Gastrocnemius medialis (tissue), 4 donors: ENCODE results near the gene MAP2K6. TPM values are rescaled to one million over a fixed set of nuclear protein-coding genes. Genes with fewer than 3 reads are reported as not detected.
A peak's percentile ranks its signal among the peaks of the same experiment; 100 is the strongest.

Experiments
- ATAC-seq, 2 donors: fragments of 150-250 bp; one replicate each; pipeline ENCODE4 v1.9.1; 2016
- DNase-seq, 2 donors: peaks; one replicate each; pipeline ENCODE4 v3.0.0-alpha.2; 2019
- H3K27ac ChIP-seq, 4 donors: fragments of 200-600 bp; sonication (generic); 1 replicate in 1 of 4; 2 replicates in 3 of 4; pipeline ENCODE4 v1.5.1; 2016 to 2018; ENCODE audit warnings: mild to moderate bottlenecking in 2 of 4, moderate library complexity in 1 of 4
- H3K27me3 ChIP-seq, 3 donors: fragments of 200-600 bp; sonication (generic) in 2 of 3; 1 replicate in 1 of 3; 2 replicates in 2 of 3; pipeline versions ENCODE4 v1.5.1 to v1.6.0; 2016 to 2019; ENCODE audit warnings: mild to moderate bottlenecking in 1 of 3, moderate library complexity in 1 of 3
- H3K36me3 ChIP-seq, 2 donors: fragments of 200-600 bp; sonication (generic) in 1 of 2; one replicate each; pipeline ENCODE4 v1.5.1; 2017 to 2018
- H3K4me1 ChIP-seq, 2 donors: fragments of 200-600 bp; sonication (generic) in 1 of 2; one replicate each; pipeline ENCODE4 v1.5.1; 2016 to 2017; ENCODE audit warnings: mild to moderate bottlenecking in 2 of 2
- H3K4me3 ChIP-seq, 4 donors: fragments of 200-600 bp; sonication (generic) in 3 of 4; 1 replicate in 1 of 4; 2 replicates in 3 of 4; pipeline ENCODE4 v1.5.1; 2016 to 2019; ENCODE audit warnings: mild to moderate bottlenecking in 2 of 4
- H3K9me3 ChIP-seq, 3 donors: fragments of 200-600 bp; sonication (generic) in 2 of 3; 1 replicate in 1 of 3; 2 replicates in 2 of 3; pipeline ENCODE4 v1.5.1; 2016 to 2019
- CTCF ChIP-seq, 5 experiments: fragments of 450-650 bp in 3 of 5; fragments of 200-600 bp in 2 of 5; sonication (generic) in 2 of 5; IDR thresholded peaks in 4 of 5; conservative IDR thresholded peaks in 1 of 5; 1 replicate in 4 of 5; 2 replicates in 1 of 5; pipeline ENCODE4 v1.5.1; 2016 to 2019; ENCODE audit warnings: antibody characterized with exemption in 5 of 5, mild to moderate bottlenecking in 3 of 5, moderate library complexity in 3 of 5
- POLR2A ChIP-seq, 2 donors: fragments of 450-650 bp; IDR thresholded peaks; one replicate each; pipeline ENCODE4 v1.6.1; 2017; ENCODE audit warnings: antibody characterized with exemption in 2 of 2, mild to moderate bottlenecking in 2 of 2, moderate library complexity in 2 of 2
- in situ Hi-C, 4 donors: fragments of 200-750 bp; cut with MboI; loops; one replicate each; pipeline versions ENCODE4 v1.15.0 to v1.8.0; 2017; ENCODE audit warnings: low sequenced_read_pairs in 4 of 4
- intact Hi-C: fragments of 100-400 bp; cut with DNase I; formaldehyde crosslinking; loops from one replicate; pipeline ENCODE4 v1.15.1; 2023; ENCODE audit warnings: low total_unique reads
- total RNA-seq, 4 donors: library from RNA; depleted of rRNA; stranded (reverse); fragments of >200 nt; gene quantifications; one replicate each; pipeline versions ENCODE4 v1.1.0 to v1.2.3, GENCODE V29; 2016

MAP2K6 gene
- total RNA-seq, 4 donors from 2014 or later: 35.1 to 351 (median 223) TPM

- TF ChIP-seq CTCF (IDR thresholded peaks at IDR 0.05 in 4 of 5, conservative IDR thresholded peaks at IDR 0.05 in 1 of 5) (no peak), POLR2A (IDR thresholded peaks at IDR 0.05) (no peak)
- H3K27ac ChIP-seq: peak overlapping the region in 3 of 4 donors; percentile 55 to 70 (median 70)
- no peaks in the 10 kb centered on the region for H3K9me3 ChIP-seq
- H3K36me3 ChIP-seq: no peaks in the 10 kb centered on the region
- ATAC-seq: no peak
- no peak overlapping the region for H3K4me3 ChIP-seq
- intact Hi-C loops: no loop called here
- in situ Hi-C loops: no loop called here
- no peaks in the 10 kb centered on the region for H3K27me3 ChIP-seq
- no peak for DNase-seq
- H3K4me1 ChIP-seq: peaks cover 25 to 27% of the 10 kb centered on the region in 2 donors
Measured at GRCh38 chr17:69433093-69433492, 18.6 kb downstream of the MAP2K6 start.

DNA sequence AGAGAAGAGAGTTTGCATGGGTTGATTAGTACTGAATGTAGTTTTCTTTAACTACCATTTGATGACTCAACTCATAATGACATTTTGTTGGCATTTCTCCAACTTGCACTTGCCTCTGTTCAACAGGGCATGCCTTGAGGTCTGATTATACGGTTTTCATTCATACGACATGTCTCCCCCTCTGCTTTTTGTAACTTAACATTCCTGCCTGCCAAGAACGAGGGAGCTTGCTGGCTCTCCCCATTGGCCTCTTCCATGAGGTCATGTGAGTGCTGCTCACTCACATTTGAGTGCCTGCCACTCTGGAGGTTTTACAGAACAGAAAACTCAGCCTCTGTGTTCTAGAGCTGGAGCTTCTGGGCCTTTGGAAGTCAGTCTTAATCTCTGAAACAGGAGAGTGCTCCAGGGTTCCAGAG, 19.7 kb downstream of the MAP2K6 start:
- DNase-seq (peak in 1 of 2 donors; percentile 37), ATAC-seq (peak; percentile 69 to 72)
- in situ Hi-C loops (no loop called here), intact Hi-C loops (no loop called here)
- TF ChIP-seq POLR2A (IDR thresholded peaks at IDR 0.05) (no peak), CTCF (IDR thresholded peaks at IDR 0.05 in 4 of 5, conservative IDR thresholded peaks at IDR 0.05 in 1 of 5) (no peak)
- H3K27me3 ChIP-seq: no peaks in the 10 kb centered on the region
- no peaks in the 10 kb centered on the region for H3K36me3 ChIP-seq
- H3K4me3 ChIP-seq: no peak overlapping the region
- H3K9me3 ChIP-seq: no peaks in the 10 kb centered on the region
- peaks cover 30 to 33% of the 10 kb centered on the region in 2 donors for H3K4me1 ChIP-seq
- H3K27ac ChIP-seq: peak overlapping the region; percentile 48 to 70 (median 62)

- Histone ChIP-seq H3K27ac (peak overlapping the region in 2 of 4 donors; percentile 2 to 33), H3K4me1 (peaks cover 26 to 33% of the 10 kb centered on the region in 2 donors), H3K36me3 (no peaks in the 10 kb centered on the region), H3K27me3 (no peaks in the 10 kb centered on the region), H3K9me3 (no peaks in the 10 kb centered on the region), H3K4me3 (no peak overlapping the region)
- TF ChIP-seq POLR2A (IDR thresholded peaks at IDR 0.05) (no peak), CTCF (IDR thresholded peaks at IDR 0.05 in 4 of 5, conservative IDR thresholded peaks at IDR 0.05 in 1 of 5) (no peak)
- DNase-seq (no peak), ATAC-seq (no peak)
- intact Hi-C loops: no loop called here
- in situ Hi-C loops: no loop called here
Measured at GRCh38 chr17:69435971-69436696, 21.6 kb downstream of the MAP2K6 start.

DNA sequence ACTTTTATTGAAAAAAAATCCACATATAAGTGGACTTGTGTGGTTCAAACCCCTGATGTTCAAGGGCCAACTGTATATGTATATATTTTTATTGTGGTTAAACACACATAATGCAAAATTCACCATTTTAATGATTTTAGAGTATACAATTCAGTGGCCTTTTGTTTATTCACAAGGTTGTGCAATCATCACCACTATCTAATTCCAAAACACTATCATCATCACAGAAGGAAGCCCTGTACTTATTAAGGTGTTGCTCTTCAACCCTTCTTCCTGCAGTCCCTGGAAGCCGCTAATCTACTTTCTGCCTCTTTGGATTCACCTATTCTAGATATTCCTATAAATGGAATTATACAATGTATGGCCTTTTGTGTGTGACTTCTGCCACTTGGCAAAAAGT, 23.0 kb downstream of the MAP2K6 start:
- Histone ChIP-seq H3K4me1 (peaks cover 26 to 27% of the 10 kb centered on the region in 2 donors), H3K36me3 (no peaks in the 10 kb centered on the region), H3K27me3 (no peaks in the 10 kb centered on the region), H3K9me3 (no peaks in the 10 kb centered on the region), H3K4me3 (no peak overlapping the region), H3K27ac (peak overlapping the region in 2 of 4 donors; percentile 20 to 34)
- intact Hi-C loops (no loop called here), in situ Hi-C loops (no loop called here)
- DNase-seq (no peak), ATAC-seq (no peak)
- TF ChIP-seq POLR2A (IDR thresholded peaks at IDR 0.05) (no peak), CTCF (IDR thresholded peaks at IDR 0.05 in 4 of 5, conservative IDR thresholded peaks at IDR 0.05 in 1 of 5) (no peak)
